DMS53 (cell line): Measurements from ENCODE around the gene MACROD1.

Experiments
- DNase-seq: peaks from one replicate; lab custom pipeline; 2025; lab: John Stamatoyannopoulos, UW

MACROD1 gene

DNA sequence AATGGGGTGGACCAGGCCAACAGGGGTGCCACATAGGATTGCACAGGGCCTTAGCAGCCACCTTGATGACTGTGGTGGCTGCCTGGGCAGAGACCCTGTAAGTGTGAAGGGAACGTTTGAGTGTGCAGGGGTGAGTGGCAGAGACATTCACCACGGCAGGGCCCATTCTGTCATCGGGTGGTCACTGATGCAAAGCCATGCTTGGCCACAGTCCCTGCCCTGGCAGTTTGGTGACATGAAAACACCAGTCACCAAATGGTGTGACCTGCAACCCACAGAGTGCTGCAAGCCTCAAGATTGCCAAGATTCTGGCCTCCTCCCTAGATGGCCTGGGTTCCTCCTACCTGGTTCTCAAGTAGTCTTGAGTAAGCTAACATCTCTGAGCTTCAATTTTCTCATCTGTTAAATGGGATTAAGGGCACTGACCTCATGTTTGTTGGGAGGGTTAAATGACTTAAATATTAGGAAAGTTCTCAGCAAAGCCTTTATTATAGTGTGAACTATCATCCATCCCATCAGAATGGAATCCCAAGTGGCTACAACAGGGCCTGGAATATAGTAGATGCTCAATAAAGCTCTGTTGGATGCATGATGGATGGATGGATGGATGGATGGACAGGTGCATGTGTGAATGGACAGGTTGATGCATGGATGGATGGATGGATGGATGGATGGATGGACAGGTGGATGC is 53.0 kb downstream of the MACROD1 start:
- no peak for DNase-seq

- no peak for DNase-seq
These were observed 55.2 kb downstream of the MACROD1 start for GRCh38 chr11:64110465-64111375.

DNA sequence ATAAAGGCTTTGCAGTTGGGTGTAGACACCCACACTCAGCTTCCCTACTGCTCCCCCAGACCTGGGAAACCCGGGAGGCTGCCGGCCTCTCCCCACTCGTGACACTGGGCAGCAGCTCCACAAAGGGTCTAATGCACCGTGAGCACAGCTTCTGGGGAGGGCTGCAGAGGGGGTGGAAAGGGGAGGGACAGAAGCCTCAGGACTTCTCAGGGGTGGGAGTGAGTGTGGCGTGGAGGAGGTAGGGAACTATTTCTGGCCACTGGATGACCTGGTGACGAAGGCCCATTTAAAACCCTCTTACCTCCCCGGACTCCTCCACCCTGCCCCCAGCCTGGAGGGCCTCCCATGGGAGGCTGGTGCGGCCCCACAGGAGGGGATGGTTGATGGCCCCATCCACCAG is 56.6 kb downstream of the MACROD1 start:
- no peak for DNase-seq

GRCh38 chr11:64107303-64107702 is 58.6 kb downstream of the MACROD1 start:
- DNase-seq = no peak

DNA sequence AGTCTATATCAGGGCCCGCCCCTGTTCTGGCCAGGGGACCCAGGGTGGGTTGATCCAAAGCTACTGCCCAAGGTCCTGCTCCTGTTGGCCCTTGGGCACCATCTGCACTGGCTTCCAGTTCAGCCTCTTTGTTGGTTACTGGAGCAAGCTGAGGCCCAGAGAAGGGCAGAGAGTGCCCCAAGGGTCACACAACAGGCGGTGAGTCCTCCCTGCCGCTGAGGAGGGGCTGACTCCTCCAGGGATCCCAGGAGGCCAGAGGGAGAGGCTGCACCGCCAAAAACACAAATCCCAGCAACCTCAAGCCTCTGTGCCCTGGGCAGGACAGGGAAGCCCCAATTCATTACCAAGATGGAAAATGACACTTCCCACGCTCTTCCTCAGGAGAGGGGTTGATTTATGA is 61.3 kb downstream of the MACROD1 start:
- DNase-seq = no peak

DNA sequence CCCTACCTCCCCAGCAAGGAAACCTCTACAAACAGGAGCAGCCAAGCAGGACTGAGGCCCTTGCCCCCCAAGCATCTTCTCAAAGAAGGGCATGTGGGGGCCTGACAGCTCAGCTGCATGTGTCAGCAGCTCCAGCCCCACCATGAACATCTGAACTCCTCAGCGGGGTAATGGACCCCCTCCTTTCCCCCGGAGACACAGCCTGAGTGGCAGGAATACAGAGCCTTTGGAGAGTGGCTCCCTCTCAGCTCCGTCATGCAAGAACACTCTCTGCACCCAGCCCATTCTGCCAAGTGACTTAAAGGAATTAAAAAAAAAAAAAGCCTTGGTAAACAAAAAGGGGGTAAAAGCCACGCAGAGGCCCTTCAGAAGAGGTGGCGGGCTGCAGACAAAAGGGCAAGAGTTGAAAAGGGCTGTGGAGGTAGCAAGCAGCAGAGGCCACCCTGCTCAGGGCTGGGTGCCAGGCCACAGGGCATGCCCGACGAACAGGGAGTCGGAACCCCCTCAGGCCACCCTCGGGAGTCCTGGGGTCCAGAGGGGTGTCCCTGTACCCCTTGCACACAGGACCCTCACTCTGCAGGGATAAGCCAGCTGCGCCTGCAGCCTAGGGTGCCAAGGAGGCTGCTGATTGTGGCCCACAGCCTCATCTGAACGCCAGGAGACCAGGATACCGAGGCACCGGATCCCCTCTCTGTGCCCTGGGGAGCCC is 62.5 kb downstream of the MACROD1 start:
- no peak for DNase-seq

- no peak for DNase-seq
These were observed 63.7 kb downstream of the MACROD1 start for GRCh38 chr11:64102005-64102738.

GRCh38 chr11:64101461-64101860 is 64.5 kb downstream of the MACROD1 start:
- DNase-seq = no peak

DNA sequence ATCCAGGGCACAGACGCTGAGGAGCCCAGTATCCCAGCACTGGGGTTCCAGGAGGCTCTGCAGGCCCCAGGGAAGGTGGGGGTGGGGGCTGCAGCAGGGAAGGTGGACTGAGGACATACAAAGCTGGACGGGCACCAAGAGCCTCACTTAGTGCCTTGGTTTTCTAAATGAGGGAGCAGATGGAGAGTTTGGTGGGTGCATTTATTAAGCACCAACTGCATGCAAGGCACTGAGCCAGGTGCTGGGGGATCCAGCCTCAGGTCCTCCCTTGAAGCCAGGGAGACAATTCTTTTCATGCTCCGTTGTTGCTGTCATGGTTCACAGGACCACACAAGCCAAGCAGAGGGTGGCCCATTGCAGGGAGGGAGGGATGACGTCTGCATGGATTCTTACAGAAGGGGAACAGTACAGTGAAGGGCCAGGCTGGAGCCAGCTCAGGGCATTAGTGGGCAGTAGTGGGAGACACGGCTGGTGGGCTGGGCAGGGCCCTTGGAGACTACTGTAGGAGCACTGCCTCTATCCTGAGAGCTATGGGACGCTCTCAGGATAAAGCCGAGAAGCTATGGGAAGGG is 65.0 kb downstream of the MACROD1 start:
- no peak for DNase-seq

DNA sequence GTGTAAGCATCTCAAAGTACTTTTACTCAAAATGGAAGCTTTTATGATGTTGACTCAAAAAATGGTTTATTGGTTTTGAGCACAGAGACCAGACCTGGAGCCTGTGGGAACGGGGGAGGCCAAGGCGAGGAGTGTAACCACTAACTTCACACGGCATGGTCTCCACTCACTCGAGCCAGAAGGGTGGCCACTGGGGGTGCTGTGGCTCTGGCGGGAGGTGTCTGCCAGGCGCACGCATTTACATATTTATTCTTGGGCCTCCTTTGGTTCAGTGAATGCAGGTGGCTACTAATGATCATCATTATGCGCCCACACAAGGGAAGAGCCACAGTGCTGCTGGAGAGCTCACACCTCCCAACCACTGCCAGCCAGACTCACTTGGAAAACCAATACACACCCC is 65.6 kb downstream of the MACROD1 start:
- peak; percentile 23 for DNase-seq

DNA sequence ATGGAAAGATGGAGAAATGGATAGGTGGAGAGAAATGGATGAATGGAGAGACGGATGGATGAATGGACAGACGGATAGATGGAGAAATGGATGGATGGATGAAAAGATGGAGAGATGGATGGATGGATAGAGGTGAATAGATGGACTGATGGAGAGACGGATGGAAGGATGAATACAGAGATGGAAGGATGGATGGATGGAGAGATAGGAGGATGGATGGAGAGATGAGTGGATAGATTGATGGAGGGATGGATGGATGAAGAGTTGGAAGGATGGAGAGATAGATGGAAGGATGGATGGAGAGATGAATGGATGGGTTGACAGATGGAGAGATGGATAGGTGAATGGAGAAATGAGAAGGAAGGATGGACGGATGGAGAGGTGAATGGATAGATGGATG is 66.5 kb downstream of the MACROD1 start:
- no peak for DNase-seq

GRCh38 chr11:64098318-64098831 is 67.5 kb downstream of the MACROD1 start:
- no peak for DNase-seq

- no peak for DNase-seq
These were observed 68.2 kb downstream of the MACROD1 start for GRCh38 chr11:64097468-64098317.

DNA sequence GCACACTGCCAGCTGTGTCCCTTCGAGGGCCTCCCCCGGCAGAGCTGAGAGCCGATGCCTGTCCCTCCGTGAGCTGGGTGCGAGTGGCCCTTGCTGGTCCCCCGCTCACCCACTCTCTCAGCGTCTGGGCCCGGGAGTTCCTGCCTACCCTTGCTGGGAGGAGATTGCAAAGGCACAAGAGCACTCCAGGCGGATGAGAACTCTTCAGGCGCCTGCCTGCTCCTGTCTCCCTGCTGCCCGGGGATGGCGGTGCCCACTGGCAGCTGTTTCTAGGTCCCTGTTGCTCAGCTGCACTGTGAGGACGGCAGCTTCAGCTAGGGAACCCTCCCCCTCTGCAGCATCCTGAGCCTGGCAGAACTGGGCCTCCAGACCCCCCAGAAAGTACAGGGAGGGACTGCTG is 69.1 kb downstream of the MACROD1 start:
- no peak for DNase-seq

GRCh38 chr11:64095949-64096348 is 70.0 kb downstream of the MACROD1 start:
- no peak for DNase-seq

DNA sequence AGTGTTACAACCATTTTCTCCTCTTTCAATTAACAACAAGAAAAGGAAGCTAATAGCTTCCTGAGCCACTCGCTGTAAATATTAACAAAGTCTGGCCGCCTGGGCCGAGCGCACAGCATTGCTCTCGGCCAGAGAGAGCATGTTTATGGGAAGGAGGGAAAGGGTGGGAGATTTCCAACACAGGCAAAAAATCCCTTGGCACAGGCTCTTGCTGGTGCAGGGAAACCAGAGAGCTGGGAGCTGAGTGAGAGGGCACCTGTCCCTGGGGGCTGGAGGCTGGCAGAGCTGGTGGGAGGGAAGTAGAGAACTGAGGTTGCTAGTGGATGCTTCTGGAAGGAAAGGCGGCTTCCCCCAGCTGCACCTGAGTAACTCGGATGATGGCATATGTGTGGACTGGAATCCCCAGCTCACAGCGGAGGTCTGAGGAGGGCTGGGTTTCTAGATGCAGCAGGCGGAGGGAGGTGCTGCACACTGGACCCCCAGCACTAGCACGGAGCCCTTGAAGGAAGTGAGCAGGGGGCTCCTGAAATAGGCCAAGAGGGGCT is 70.6 kb downstream of the MACROD1 start:
- DNase-seq = no peak

DNA sequence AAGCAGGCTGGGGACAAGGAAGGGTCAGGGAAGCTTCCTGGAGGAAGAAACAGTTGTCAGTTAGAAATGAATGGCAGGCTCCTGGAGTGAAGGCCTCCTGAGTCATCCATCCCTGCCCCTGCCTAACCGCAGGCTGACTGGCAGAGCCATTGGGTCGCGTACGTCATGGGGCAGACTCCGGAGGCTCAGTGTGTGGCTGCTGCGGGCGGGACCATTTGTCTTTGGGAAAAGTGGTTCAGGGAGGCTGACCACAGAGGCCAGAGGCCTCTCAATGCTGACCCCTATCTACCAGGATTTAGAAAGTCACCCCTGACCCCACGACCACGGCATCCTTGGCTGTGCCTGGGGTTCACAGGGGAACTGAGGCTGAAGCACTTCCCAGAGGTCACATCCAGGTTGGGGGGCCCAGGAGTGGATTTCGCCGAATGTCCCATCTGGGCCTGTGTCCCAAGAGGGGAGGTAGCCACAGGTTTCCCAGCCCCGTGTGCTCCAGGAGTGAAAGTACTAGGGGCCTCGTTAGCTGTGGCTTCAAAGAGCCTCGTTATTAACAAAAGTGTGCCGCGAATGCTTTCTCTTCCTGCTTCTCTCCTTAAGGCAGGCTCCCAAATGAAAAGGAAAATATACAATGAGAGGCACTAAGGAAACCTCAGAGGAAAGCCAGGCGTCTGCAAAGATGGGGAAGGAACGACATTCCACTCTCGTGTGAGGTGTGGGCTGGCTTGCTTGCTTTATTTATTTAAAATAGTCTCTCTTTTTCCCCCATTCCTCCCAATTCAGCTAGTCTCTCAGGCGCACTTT is 71.3 kb downstream of the MACROD1 start:
- DNase-seq = no peak

- DNase-seq = no peak
These were observed 72.5 kb downstream of the MACROD1 start for GRCh38 chr11:64093233-64094039.

DNA sequence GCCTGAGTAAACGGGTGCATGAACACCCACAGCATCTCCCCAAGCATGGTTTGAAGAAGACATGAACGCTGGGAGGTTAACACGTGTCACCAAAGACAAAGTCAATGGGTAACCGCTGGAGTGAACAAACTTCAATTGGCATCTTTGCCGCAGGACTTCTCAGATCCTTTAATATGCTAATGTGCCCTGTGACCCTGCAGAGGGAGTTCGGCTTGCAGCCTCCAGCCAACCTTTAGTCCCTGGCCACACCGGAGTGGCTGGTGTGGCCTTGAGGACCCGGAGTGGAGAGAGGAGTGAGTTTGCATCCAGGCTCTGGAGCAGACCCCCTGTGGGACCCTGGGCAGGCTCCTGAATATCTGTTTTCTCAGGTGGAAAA is 73.2 kb downstream of the MACROD1 start:
- DNase-seq = no peak
